Measurements from ENCODE around the gene ARMC8.

ARMC8 gene

GRCh38 chr3:138263104-138263503 lies 76.0 kb downstream of the ARMC8 start:
- TF ChIP-seq SIN3A (IDR thresholded peaks at IDR 0.05; ENCODE audit: borderline replicate concordance, insufficient read depth, low read length) (no peak), POLR2AphosphoS5 (IDR thresholded peaks at IDR 0.05; ENCODE audit: low read depth, low read length) (no peak)

- TF ChIP-seq TAF1 (IDR thresholded peaks at IDR 0.05; ENCODE audit: borderline replicate concordance, insufficient read depth, low read length) (no peak), POLR2AphosphoS5 (IDR thresholded peaks at IDR 0.05; ENCODE audit: low read depth, low read length) (no peak), SIN3A (IDR thresholded peaks at IDR 0.05; ENCODE audit: borderline replicate concordance, insufficient read depth, low read length) (no peak), REST (IDR thresholded peaks at IDR 0.05; ENCODE audit: insufficient read depth in 1 of 2, low read depth in 2 of 2, low read length in 2 of 2) (no peak), FOXP2 (optimal IDR thresholded peaks at IDR 0.05; ENCODE audit: borderline replicate concordance, extremely low read depth, extremely low read length, insufficient read depth) (no peak)
Measured at GRCh38 chr3:138265745-138266144, 78.6 kb downstream of the ARMC8 start.

GRCh38 chr3:138267083-138267482 lies 80.0 kb downstream of the ARMC8 start:
- TF ChIP-seq TAF1 (IDR thresholded peaks at IDR 0.05; ENCODE audit: borderline replicate concordance, insufficient read depth, low read length), result no peak
- no peak for TF ChIP-seq REST (IDR thresholded peaks at IDR 0.05; ENCODE audit: insufficient read depth in 1 of 2, low read depth in 2 of 2, low read length in 2 of 2)
- TF ChIP-seq FOXP2 (optimal IDR thresholded peaks at IDR 0.05; ENCODE audit: borderline replicate concordance, extremely low read depth, extremely low read length, insufficient read depth), result no peak
- no peak for TF ChIP-seq SIN3A (IDR thresholded peaks at IDR 0.05; ENCODE audit: borderline replicate concordance, insufficient read depth, low read length)

GRCh38 chr3:138270245-138270644 lies 83.1 kb downstream of the ARMC8 start:
- TF ChIP-seq REST (IDR thresholded peaks at IDR 0.05; ENCODE audit: insufficient read depth in 1 of 2, low read depth in 2 of 2, low read length in 2 of 2), result no peak

- TF ChIP-seq TAF1 (IDR thresholded peaks at IDR 0.05; ENCODE audit: borderline replicate concordance, insufficient read depth, low read length) (no peak), POLR2AphosphoS5 (IDR thresholded peaks at IDR 0.05; ENCODE audit: low read depth, low read length) (no peak), FOXP2 (optimal IDR thresholded peaks at IDR 0.05; ENCODE audit: borderline replicate concordance, extremely low read depth, extremely low read length, insufficient read depth) (no peak), SIN3A (IDR thresholded peaks at IDR 0.05; ENCODE audit: borderline replicate concordance, insufficient read depth, low read length) (no peak), REST (IDR thresholded peaks at IDR 0.05; ENCODE audit: insufficient read depth in 1 of 2, low read depth in 2 of 2, low read length in 2 of 2) (no peak)
Measured at GRCh38 chr3:138271189-138271794, 84.2 kb downstream of the ARMC8 start.

Measured in PFSK-1 (cell line).